Stomach (tissue), 4 donors: Measurements from ENCODE around the gene HIBADH.

Experiments used
- POLR2A ChIP-seq, 4 donors: fragments of 450-650 bp; IDR thresholded peaks; one replicate each; pipeline ENCODE4 v1.6.1; 2016; ENCODE audit warnings: antibody characterized with exemption in 4 of 4, control low read depth in 2 of 4, mild to moderate bottlenecking in 1 of 4, moderate library complexity in 1 of 4
- POLR2AphosphoS5 ChIP-seq, 3 donors: sonication (generic); formaldehyde crosslinking; IDR thresholded peaks; one replicate each; pipeline ENCODE4 v1.6.1; 2016; ENCODE audit warnings: antibody characterized with exemption in 3 of 3
- TF ChIP-seq, protein P1 (sequence below), 7 experiments: fragments of 450-650 bp in 4 of 7; fragments of 200-600 bp in 3 of 7; sonication (generic) in 3 of 7; IDR thresholded peaks; one replicate each; pipeline ENCODE4 v1.5.1; 2016 to 2019; ENCODE audit warnings: antibody characterized with exemption in 7 of 7, control low read depth in 2 of 7, mild to moderate bottlenecking in 1 of 7

DNA sequence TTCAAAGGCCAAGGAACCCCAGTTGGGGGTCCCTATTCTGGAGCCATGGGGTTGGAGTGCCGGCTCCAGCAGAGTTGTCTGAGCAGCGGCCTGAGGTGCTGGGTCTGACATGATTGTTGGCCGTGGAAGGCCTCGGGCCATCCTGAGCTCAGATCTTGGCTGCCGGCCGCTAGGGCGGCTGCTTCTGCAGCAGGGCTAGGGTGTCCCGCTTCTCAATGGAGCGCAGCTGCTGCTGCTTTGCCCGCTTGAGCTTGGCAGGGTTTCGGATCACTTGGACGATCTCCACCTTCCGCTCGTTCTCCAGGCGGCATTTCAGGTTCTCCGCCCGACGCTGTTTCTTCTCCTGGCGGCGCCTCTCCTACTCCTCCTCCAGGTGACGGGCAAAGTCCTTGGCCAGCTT, 171.1 kb downstream of the HIBADH start:
- TF ChIP-seq POLR2AphosphoS5 (IDR thresholded peaks at IDR 0.05) (no peak), POLR2A (IDR thresholded peaks at IDR 0.05) (no peak)
- TF ChIP-seq, protein P1, sequence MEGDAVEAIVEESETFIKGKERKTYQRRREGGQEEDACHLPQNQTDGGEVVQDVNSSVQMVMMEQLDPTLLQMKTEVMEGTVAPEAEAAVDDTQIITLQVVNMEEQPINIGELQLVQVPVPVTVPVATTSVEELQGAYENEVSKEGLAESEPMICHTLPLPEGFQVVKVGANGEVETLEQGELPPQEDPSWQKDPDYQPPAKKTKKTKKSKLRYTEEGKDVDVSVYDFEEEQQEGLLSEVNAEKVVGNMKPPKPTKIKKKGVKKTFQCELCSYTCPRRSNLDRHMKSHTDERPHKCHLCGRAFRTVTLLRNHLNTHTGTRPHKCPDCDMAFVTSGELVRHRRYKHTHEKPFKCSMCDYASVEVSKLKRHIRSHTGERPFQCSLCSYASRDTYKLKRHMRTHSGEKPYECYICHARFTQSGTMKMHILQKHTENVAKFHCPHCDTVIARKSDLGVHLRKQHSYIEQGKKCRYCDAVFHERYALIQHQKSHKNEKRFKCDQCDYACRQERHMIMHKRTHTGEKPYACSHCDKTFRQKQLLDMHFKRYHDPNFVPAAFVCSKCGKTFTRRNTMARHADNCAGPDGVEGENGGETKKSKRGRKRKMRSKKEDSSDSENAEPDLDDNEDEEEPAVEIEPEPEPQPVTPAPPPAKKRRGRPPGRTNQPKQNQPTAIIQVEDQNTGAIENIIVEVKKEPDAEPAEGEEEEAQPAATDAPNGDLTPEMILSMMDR (IDR thresholded peaks at IDR 0.05), result no peak
